Lower lobe of right lung (tissue), 2 donors: ENCODE data around the gene NKIRAS2. TPM values are rescaled to one million over a fixed set of nuclear protein-coding genes. Genes with fewer than 3 reads are reported as not detected.

ENCODE experiments used
- ATAC-seq, 2 donors: fragments of 200-7000 bp; cut with Tn5 transposase; one replicate each; pipeline ENCODE4 v1.9.1; 2020 to 2022; ENCODE audit warnings: mild to moderate bottlenecking in 2 of 2, moderate library complexity in 2 of 2
- DNase-seq: peaks from one replicate; pipeline ENCODE4 v3.0.0-alpha.2; 2020
- H3K27ac ChIP-seq: fragments of 200-600 bp; one replicate; pipeline ENCODE4 v1.8.0; 2022
- H3K27me3 ChIP-seq: fragments of 200-600 bp; one replicate; pipeline ENCODE4 v1.8.0; 2022; ENCODE audit warnings: low read depth
- H3K36me3 ChIP-seq: fragments of 200-600 bp; one replicate; pipeline ENCODE4 v1.8.0; 2022; ENCODE audit warnings: mild to moderate bottlenecking
- H3K4me1 ChIP-seq: fragments of 200-600 bp; one replicate; pipeline ENCODE4 v1.8.0; 2022
- H3K4me3 ChIP-seq: fragments of 200-600 bp; one replicate; pipeline ENCODE4 v1.8.0; 2022; ENCODE audit warnings: mild to moderate bottlenecking
- H3K9me3 ChIP-seq: fragments of 200-600 bp; one replicate; pipeline ENCODE4 v1.8.0; 2022
- intact Hi-C: fragments of 100-400 bp; cut with DNase I; formaldehyde crosslinking; loops from one replicate; pipeline ENCODE4 v1.11.0; 2022
- total RNA-seq: library from RNA; stranded (reverse); fragmentation: NEBNext Ultra II Directional; extraction: Animal tissue kit (Norgen Biotek cat#: 25700); gene quantifications from one replicate; pipeline ENCODE4 v1.2.1, GENCODE V29; 2021
- TF ChIP-seq, protein P1 (sequence below): fragments of 200-600 bp; IDR thresholded peaks from one replicate; pipeline ENCODE4 v1.8.0; 2022; ENCODE audit warnings: antibody characterized with exemption, mild to moderate bottlenecking
- donor health status: DM: no; HTN: yes; CAD: no; lungs with severe emphysema.

NKIRAS2 gene
- total RNA-seq, 1 donor from 2014 or later: 27.1 TPM

DNA sequence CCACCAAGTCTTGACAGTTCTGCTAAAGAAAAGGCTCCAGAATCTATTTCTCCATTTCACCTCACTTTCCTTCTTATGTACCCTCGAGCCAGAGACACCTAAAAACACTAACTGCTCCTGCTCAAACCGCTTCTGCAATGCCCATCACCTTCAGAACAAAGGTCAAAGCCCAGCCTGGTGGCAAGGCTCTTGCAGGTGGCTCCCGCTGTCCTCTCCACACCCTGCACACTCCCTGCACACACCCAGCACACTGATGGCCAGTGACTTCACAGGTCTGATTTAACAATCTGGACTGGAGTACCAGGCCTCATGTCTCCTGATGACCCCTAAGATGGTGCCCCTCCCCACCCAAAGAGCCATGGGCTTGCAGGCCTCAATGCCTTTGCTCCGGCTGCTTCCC, 40.3 kb downstream of the NKIRAS2 start:
- no peaks in the 10 kb centered on the region for H3K9me3 ChIP-seq
- H3K36me3 ChIP-seq: no peaks in the 10 kb centered on the region
- TF ChIP-seq, protein P1, sequence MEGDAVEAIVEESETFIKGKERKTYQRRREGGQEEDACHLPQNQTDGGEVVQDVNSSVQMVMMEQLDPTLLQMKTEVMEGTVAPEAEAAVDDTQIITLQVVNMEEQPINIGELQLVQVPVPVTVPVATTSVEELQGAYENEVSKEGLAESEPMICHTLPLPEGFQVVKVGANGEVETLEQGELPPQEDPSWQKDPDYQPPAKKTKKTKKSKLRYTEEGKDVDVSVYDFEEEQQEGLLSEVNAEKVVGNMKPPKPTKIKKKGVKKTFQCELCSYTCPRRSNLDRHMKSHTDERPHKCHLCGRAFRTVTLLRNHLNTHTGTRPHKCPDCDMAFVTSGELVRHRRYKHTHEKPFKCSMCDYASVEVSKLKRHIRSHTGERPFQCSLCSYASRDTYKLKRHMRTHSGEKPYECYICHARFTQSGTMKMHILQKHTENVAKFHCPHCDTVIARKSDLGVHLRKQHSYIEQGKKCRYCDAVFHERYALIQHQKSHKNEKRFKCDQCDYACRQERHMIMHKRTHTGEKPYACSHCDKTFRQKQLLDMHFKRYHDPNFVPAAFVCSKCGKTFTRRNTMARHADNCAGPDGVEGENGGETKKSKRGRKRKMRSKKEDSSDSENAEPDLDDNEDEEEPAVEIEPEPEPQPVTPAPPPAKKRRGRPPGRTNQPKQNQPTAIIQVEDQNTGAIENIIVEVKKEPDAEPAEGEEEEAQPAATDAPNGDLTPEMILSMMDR: no peak
- H3K4me1 ChIP-seq: peaks cover 6% of the 10 kb centered on the region
- H3K4me3 ChIP-seq: no peak overlapping the region
- intact Hi-C loops: no loop called here
- DNase-seq: no peak
- no peaks in the 10 kb centered on the region for H3K27me3 ChIP-seq
- H3K27ac ChIP-seq: no peak overlapping the region
- ATAC-seq: no peak

DNA sequence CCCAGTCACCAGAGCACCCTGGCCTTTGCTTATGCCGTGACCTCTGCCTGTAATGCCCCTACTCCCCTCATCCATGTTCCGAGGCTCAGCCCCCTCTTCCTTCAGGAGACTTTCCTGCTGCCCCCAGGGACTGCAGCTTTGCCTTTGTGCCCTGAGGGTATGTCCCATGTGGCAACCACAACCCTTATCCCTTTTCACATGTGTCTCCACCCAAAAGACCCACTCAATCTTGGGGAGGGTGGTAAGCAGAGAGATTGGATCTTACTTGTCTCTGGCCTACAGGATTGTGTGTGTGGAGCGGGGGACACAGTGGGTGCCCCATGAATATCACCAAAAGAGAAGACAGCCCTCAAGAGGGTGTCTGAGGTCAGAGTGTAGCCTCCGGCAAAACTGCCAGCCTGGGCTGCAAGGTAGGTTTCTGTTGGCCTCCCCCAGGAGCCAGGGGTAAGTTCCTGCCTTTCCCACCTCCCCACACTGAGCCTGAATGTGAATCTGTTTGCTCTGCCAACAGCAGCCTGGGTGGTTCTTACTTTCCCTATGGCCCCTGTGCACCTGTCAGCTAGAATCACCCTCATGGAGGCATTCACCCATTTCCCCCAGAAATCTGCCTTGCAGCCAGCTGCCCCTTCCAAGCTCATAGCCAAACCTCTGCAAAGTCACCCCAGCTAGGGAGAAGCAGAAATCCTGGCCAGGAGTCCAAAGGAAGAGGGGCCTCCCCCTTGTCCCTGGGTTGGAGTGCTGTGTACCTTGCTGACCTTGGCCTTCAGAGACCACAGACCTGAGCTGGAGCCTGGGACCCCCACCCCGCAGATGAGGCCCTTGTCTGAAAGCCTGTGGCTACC, 42.0 kb downstream of the NKIRAS2 start:
- intact Hi-C loops: no loop called here
- TF ChIP-seq, protein P1: no peak
- Histone ChIP-seq H3K4me3 (no peak overlapping the region), H3K4me1 (peaks cover 6% of the 10 kb centered on the region), H3K27ac (no peak overlapping the region), H3K9me3 (no peaks in the 10 kb centered on the region), H3K27me3 (no peaks in the 10 kb centered on the region), H3K36me3 (no peaks in the 10 kb centered on the region)
- no peak for ATAC-seq
- no peak for DNase-seq

DNA sequence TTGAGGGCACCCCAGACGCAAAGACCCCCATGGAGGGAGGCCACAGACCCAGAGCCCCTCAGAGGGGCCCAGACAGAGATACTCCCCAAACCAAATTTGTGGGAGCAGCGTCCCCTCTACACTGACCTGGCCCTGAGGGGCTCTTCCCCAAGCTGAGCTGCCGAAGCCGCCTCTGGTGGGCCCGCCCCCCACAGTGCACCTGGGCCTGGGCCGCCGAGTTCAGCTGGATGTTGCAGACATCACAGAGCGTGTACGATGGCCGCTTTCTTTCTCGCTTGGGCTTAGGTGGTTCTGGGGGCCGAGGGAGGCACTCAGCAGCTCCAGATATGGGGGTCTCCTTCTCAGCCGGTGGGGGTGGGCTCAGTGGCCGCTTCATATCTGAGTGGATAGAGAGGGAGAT, 42.8 kb downstream of the NKIRAS2 start:
- TF ChIP-seq, protein P1: no peak
- no peak for DNase-seq
- Histone ChIP-seq H3K36me3 (no peaks in the 10 kb centered on the region), H3K9me3 (no peaks in the 10 kb centered on the region), H3K4me1 (peaks cover 6% of the 10 kb centered on the region), H3K27me3 (no peaks in the 10 kb centered on the region), H3K4me3 (no peak overlapping the region), H3K27ac (no peak overlapping the region)
- no peak for ATAC-seq
- intact Hi-C loops: no loop called here

- no peak for ATAC-seq
These were observed 45.3 kb downstream of the NKIRAS2 start for GRCh38 chr17:42065201-42065600.

DNA sequence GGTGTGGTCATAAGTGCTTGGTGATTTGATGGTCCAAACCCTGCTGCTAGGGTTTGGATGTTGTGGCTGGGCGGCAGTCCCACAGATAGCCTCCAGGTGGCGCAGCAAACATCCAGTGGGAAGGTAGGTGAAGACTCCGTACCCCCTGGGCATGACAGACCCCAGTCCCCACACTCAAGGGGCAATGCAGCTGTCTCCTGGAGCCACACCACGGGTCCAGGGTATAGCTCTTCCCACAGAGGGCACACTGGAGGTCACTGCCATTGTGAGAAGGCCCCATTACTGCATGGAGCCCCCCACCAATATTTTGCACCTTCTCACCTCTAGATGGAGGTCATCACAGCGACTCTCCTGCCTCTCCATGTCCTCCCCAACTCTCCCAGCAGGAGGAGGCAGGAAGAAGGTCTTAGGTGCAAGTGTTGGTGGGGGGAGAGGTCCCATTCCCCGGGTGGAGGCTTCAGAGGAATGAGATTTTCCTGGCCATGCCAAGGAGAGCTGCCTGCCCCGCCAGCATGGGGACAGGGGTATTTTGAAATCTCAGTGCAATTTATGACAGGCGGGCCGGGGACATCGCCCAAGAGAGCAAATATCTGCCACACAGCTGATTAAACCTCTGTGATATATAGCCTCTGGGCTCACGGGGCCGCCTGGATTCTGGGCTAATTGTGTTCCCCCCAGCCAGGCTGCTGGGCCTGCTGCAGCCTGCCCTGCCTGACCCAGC, 47.6 kb downstream of the NKIRAS2 start:
- peak; percentile 72 for DNase-seq
- Histone ChIP-seq H3K4me1 (peaks cover 13% of the 10 kb centered on the region), H3K27ac (no peak overlapping the region), H3K36me3 (no peaks in the 10 kb centered on the region), H3K27me3 (peaks cover 25% of the 10 kb centered on the region), H3K9me3 (no peaks in the 10 kb centered on the region), H3K4me3 (no peak overlapping the region)
- peak; percentile 65 to 70 for ATAC-seq
- intact Hi-C loops: no loop called here
- TF ChIP-seq, protein P1: peak; percentile 92

More at GRCh38 chr17:42065201-42065600, 45.3 kb downstream of the NKIRAS2 start:
- intact Hi-C loops: no loop called here
- Histone ChIP-seq H3K4me3 (no peak overlapping the region), H3K4me1 (peaks cover 6% of the 10 kb centered on the region), H3K27me3 (peaks cover 2% of the 10 kb centered on the region), H3K9me3 (no peaks in the 10 kb centered on the region), H3K36me3 (no peaks in the 10 kb centered on the region), H3K27ac (no peak overlapping the region)
- DNase-seq: no peak
- TF ChIP-seq, protein P1: no peak
